ENCODE measurements around the gene USH2A. TPM values are rescaled to one million over a fixed set of nuclear protein-coding genes. Genes with fewer than 3 reads are reported as not detected.

Gene USH2A
- total and polyA plus RNA-seq, 3 donors from 2014 or later, result 1.6 to 2.5 (median 1.8) TPM

- intact Hi-C loops (cut with DNase I; ENCODE audit: low total_unique reads), result no loop called here
- whole genome bisulfite sequencing, 2 donors, result 52 to 54% methylated on average over 3 of the region's 3 CpGs
- no peak for DNase-seq
- Histone ChIP-seq H3K9me3 (no peaks in the 10 kb centered on the region), H3K4me3 (no peak overlapping the region), H3K27me3 (no peaks in the 10 kb centered on the region), H3K4me1 (no peaks in the 10 kb centered on the region), H3K36me3 (ENCODE audit: low read depth, missing control alignments) (no peaks in the 10 kb centered on the region), H3K27ac (no peak overlapping the region)
- no peak for TF ChIP-seq CTCF (IDR thresholded peaks at IDR 0.05)
- no peak for TF ChIP-seq POLR2A (IDR thresholded peaks at IDR 0.05)
These were observed 33.4 kb upstream of the USH2A start for GRCh38 chr1:216456682-216457081.

- no peak overlapping the region for H3K27ac ChIP-seq
- no peaks in the 10 kb centered on the region for H3K9me3 ChIP-seq
- no peak overlapping the region for H3K4me3 ChIP-seq
- TF ChIP-seq CTCF (IDR thresholded peaks at IDR 0.05) (no peak), POLR2A (IDR thresholded peaks at IDR 0.05) (no peak)
- H3K4me1 ChIP-seq, result no peaks in the 10 kb centered on the region
- WGBS, 2 donors, result 47 to 53% methylated on average over 2 of the region's 2 CpGs
- DNase-seq, result no peak
- intact Hi-C loops (cut with DNase I; ENCODE audit: low total_unique reads), result no loop called here
- no peaks in the 10 kb centered on the region for H3K36me3 ChIP-seq (ENCODE audit: low read depth, missing control alignments)
- H3K27me3 ChIP-seq, result no peaks in the 10 kb centered on the region
These were observed 30.5 kb upstream of the USH2A start for GRCh38 chr1:216453777-216454176.

GRCh38 chr1:216450227-216450626 lies 27.0 kb upstream of the USH2A start:
- DNase-seq, result no peak
- intact Hi-C loops (cut with DNase I; ENCODE audit: low total_unique reads), result no loop called here
- H3K27ac ChIP-seq, result no peak overlapping the region
- H3K4me3 ChIP-seq, result no peak overlapping the region
- TF ChIP-seq CTCF (IDR thresholded peaks at IDR 0.05) (no peak), POLR2A (IDR thresholded peaks at IDR 0.05) (no peak)
- H3K27me3 ChIP-seq, result no peaks in the 10 kb centered on the region
- 50 to 76% methylated on average over 3 of the region's 3 CpGs for WGBS, 2 donors
- H3K4me1 ChIP-seq, result no peaks in the 10 kb centered on the region
- H3K36me3 ChIP-seq (ENCODE audit: low read depth, missing control alignments), result no peaks in the 10 kb centered on the region
- no peaks in the 10 kb centered on the region for H3K9me3 ChIP-seq

GRCh38 chr1:216448011-216448510 lies 24.8 kb upstream of the USH2A start:
- Histone ChIP-seq H3K27me3 (no peaks in the 10 kb centered on the region), H3K4me1 (no peaks in the 10 kb centered on the region), H3K4me3 (no peak overlapping the region), H3K36me3 (ENCODE audit: low read depth, missing control alignments) (no peaks in the 10 kb centered on the region), H3K27ac (no peak overlapping the region), H3K9me3 (no peaks in the 10 kb centered on the region)
- intact Hi-C loops (cut with DNase I; ENCODE audit: low total_unique reads), result no loop called here
- DNase-seq, result no peak
- no peak for TF ChIP-seq POLR2A (IDR thresholded peaks at IDR 0.05)
- no peak for TF ChIP-seq CTCF (IDR thresholded peaks at IDR 0.05)

GRCh38 chr1:216437603-216438002 lies 14.4 kb upstream of the USH2A start:
- no peak for DNase-seq
- no peak for TF ChIP-seq CTCF (IDR thresholded peaks at IDR 0.05)
- TF ChIP-seq POLR2A (IDR thresholded peaks at IDR 0.05), result no peak
- no peaks in the 10 kb centered on the region for H3K4me1 ChIP-seq
- no peak overlapping the region for H3K4me3 ChIP-seq
- H3K36me3 ChIP-seq (ENCODE audit: low read depth, missing control alignments), result no peaks in the 10 kb centered on the region
- no peaks in the 10 kb centered on the region for H3K27me3 ChIP-seq
- intact Hi-C loops (cut with DNase I; ENCODE audit: low total_unique reads), result no loop called here
- H3K27ac ChIP-seq, result no peak overlapping the region
- 88 to 91% methylated on average over 5 of the region's 5 CpGs for WGBS, 2 donors
- H3K9me3 ChIP-seq, result no peaks in the 10 kb centered on the region

Data from testis (tissue), 3 donors.